Stimulated activated CD8-positive, alpha-beta memory T cell treated with anti-CD3 and anti-CD28 coated beads, Interleukin-4, amount 100 ng/mL, for 24 hours (primary cell): ENCODE data around the gene CYB5R3.
"Not testable (repeated sequence)": the region's sequence is repeated elsewhere in the genome, so short reads cannot be mapped to it uniquely, and the experiment has no call there.

Source experiments
- DNase-seq: peaks from one replicate; pipeline ENCODE4 v3.0.0-alpha.2; 2020; ENCODE audit warnings: low read depth

CYB5R3 gene

GRCh38 chr22:42623301-42623751 is 25.9 kb downstream of the CYB5R3 start:
- no peak for DNase-seq

GRCh38 chr22:42622061-42622710 is 27.0 kb downstream of the CYB5R3 start:
- DNase-seq = no peak

- peak; percentile 33 for DNase-seq
Measured at GRCh38 chr22:42621505-42622002, 27.6 kb downstream of the CYB5R3 start.

- no peak for DNase-seq
Measured at GRCh38 chr22:42620084-42620483, 29.1 kb downstream of the CYB5R3 start.

- DNase-seq = no peak
Measured at GRCh38 chr22:42619261-42620063, 29.7 kb downstream of the CYB5R3 start.

GRCh38 chr22:42617155-42617983 is 31.8 kb downstream of the CYB5R3 start:
- DNase-seq = no peak

GRCh38 chr22:42615860-42616175 is 33.4 kb downstream of the CYB5R3 start:
- DNase-seq = not testable (repeated sequence)

- DNase-seq = peak; percentile 79
Measured at GRCh38 chr22:42615092-42615859, 33.9 kb downstream of the CYB5R3 start.

GRCh38 chr22:42614312-42615091 is 34.7 kb downstream of the CYB5R3 start, which contains the start of gene POLDIP3:
Gene POLDIP3, minus strand, starts transcription at chr22:42614883. Its CDS starts 26 bp downstream, at chr22:42614857.
- peak; percentile 97 for DNase-seq

- DNase-seq = no peak
Measured at GRCh38 chr22:42613872-42614301, 35.3 kb downstream of the CYB5R3 start.

- no peak for DNase-seq
Measured at GRCh38 chr22:42612336-42612735, 36.9 kb downstream of the CYB5R3 start.

GRCh38 chr22:42611051-42611450 is 38.1 kb downstream of the CYB5R3 start:
- DNase-seq = no peak

GRCh38 chr22:42610186-42610585 is 39.0 kb downstream of the CYB5R3 start:
- DNase-seq = no peak

- no peak for DNase-seq
Measured at GRCh38 chr22:42608823-42609361, 40.3 kb downstream of the CYB5R3 start.

- no peak for DNase-seq
Measured at GRCh38 chr22:42608136-42608822, 40.9 kb downstream of the CYB5R3 start.

- DNase-seq = not testable (repeated sequence)
Measured at GRCh38 chr22:42607641-42608040, 41.6 kb downstream of the CYB5R3 start.

GRCh38 chr22:42604403-42604802 is 44.8 kb downstream of the CYB5R3 start:
- no peak for DNase-seq

- DNase-seq = no peak
Measured at GRCh38 chr22:42603427-42603826, 45.8 kb downstream of the CYB5R3 start.

GRCh38 chr22:42602470-42602869 is 46.7 kb downstream of the CYB5R3 start:
- DNase-seq = no peak
